ENCODE measurements around the gene SLC27A4. TPM values are rescaled to one million over a fixed set of nuclear protein-coding genes. Genes with fewer than 3 reads are reported as not detected.

SLC27A4 gene
- 42.2 and 47.2 TPM in 2 replicates for total RNA-seq (ENCODE audit: low replicate concordance)
- long read RNA-seq, transcript SLC27A4-201 (13 exons, 3,028 nt), result major isoform, 9 of 15 reads
- long read RNA-seq, partial matches to known transcripts, result 4 of 15 reads
- long read RNA-seq, other reads (novel, unspliced or antisense), result 2 of 15 reads

GRCh38 chr9:128339761-128340690 lies at the start of gene SLC27A4:
SLC27A4 (plus strand) TSS chr9:128340527; CDS start chr9:128343133, 2,606 bp downstream.
- H3K27me3 Mint-ChIP-seq, result no peaks in the 10 kb centered on the region
- DNase-seq (ENCODE audit: extremely low spot score, unreplicated experiment), result peak; percentile 86

DNA sequence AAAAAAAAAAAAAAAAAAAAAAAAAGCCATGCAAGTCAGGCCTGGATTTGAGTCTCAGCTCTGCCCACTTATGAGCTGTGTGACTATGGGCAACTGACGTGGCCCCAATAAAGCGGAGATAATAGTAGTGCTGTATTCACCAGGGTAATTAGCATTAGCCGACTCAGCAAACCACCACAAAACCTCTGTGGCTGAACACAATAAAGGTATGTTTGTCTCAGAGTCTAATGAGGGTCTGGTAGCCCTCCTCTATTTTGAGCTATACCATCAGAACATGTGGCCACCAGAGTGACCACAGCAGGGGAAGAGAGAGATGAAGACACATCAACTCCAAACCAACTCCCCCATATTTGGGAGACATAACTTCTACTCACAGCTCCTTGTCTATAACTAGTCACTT lies 48.3 kb upstream of the SLC27A4 start:
- Mint-ChIP-seq H3K36me3 (peaks cover 4% of the 10 kb centered on the region), H3K4me1 (ENCODE audit: unreplicated experiment) (peaks cover 6% of the 10 kb centered on the region), H3K27me3 (no peaks in the 10 kb centered on the region), H3K4me3 (no peak overlapping the region), H3K9me3 (no peaks in the 10 kb centered on the region), H3K27ac (no peak overlapping the region)
- no peak for DNase-seq (ENCODE audit: extremely low spot score, unreplicated experiment)
- TF ChIP-seq, protein P1, sequence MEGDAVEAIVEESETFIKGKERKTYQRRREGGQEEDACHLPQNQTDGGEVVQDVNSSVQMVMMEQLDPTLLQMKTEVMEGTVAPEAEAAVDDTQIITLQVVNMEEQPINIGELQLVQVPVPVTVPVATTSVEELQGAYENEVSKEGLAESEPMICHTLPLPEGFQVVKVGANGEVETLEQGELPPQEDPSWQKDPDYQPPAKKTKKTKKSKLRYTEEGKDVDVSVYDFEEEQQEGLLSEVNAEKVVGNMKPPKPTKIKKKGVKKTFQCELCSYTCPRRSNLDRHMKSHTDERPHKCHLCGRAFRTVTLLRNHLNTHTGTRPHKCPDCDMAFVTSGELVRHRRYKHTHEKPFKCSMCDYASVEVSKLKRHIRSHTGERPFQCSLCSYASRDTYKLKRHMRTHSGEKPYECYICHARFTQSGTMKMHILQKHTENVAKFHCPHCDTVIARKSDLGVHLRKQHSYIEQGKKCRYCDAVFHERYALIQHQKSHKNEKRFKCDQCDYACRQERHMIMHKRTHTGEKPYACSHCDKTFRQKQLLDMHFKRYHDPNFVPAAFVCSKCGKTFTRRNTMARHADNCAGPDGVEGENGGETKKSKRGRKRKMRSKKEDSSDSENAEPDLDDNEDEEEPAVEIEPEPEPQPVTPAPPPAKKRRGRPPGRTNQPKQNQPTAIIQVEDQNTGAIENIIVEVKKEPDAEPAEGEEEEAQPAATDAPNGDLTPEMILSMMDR (conservative IDR thresholded peaks at IDR 0.05), result no peak

More at GRCh38 chr9:128339761-128340690, at the start of gene SLC27A4:
- no peaks in the 10 kb centered on the region for H3K36me3 Mint-ChIP-seq
- H3K27ac Mint-ChIP-seq, result peak within 1 kb of the TSS; percentile 94
- peak within 1 kb of the TSS; percentile 100 for H3K4me3 Mint-ChIP-seq
- TF ChIP-seq, protein P1 (conservative IDR thresholded peaks at IDR 0.05), result no peak
- no peaks in the 10 kb centered on the region for H3K9me3 Mint-ChIP-seq
- H3K4me1 Mint-ChIP-seq (ENCODE audit: unreplicated experiment), result peaks cover 6% of the 10 kb centered on the region

- Mint-ChIP-seq H3K27ac (no peak overlapping the region), H3K4me3 (no peak overlapping the region), H3K36me3 (no peaks in the 10 kb centered on the region), H3K9me3 (no peaks in the 10 kb centered on the region), H3K27me3 (no peaks in the 10 kb centered on the region), H3K4me1 (ENCODE audit: unreplicated experiment) (peaks cover 6% of the 10 kb centered on the region)
- DNase-seq (ENCODE audit: extremely low spot score, unreplicated experiment), result no peak
- TF ChIP-seq, protein P1 (conservative IDR thresholded peaks at IDR 0.05), result no peak
These were observed 47.2 kb upstream of the SLC27A4 start for GRCh38 chr9:128293091-128293490.

- H3K9me3 Mint-ChIP-seq, result no peaks in the 10 kb centered on the region
- H3K36me3 Mint-ChIP-seq, result no peaks in the 10 kb centered on the region
- peaks cover 12% of the 10 kb centered on the region for H3K4me1 Mint-ChIP-seq (ENCODE audit: unreplicated experiment)
- no peak for DNase-seq (ENCODE audit: extremely low spot score, unreplicated experiment)
- no peak overlapping the region for H3K4me3 Mint-ChIP-seq
- TF ChIP-seq, protein P1 (conservative IDR thresholded peaks at IDR 0.05), result no peak
- H3K27ac Mint-ChIP-seq, result no peak overlapping the region
- no peaks in the 10 kb centered on the region for H3K27me3 Mint-ChIP-seq
These were observed 46.2 kb upstream of the SLC27A4 start for GRCh38 chr9:128294142-128294541.

- Mint-ChIP-seq H3K36me3 (no peaks in the 10 kb centered on the region), H3K9me3 (no peaks in the 10 kb centered on the region), H3K27me3 (no peaks in the 10 kb centered on the region), H3K4me3 (no peak overlapping the region), H3K4me1 (ENCODE audit: unreplicated experiment) (peaks cover 12% of the 10 kb centered on the region), H3K27ac (peak overlapping the region; percentile 2)
- no peak for DNase-seq (ENCODE audit: extremely low spot score, unreplicated experiment)
- TF ChIP-seq, protein P1 (conservative IDR thresholded peaks at IDR 0.05), result no peak
These were observed 43.7 kb upstream of the SLC27A4 start for GRCh38 chr9:128296340-128297220.
